GM12873 (cell line): Measurements from ENCODE around the gene SHMT2.

Experiments
- CTCF ChIP-seq: IDR thresholded peaks from 2 replicates; pipeline ENCODE4 v1.5.1; 2012; ENCODE audit warnings: low read depth, mild to moderate bottlenecking, moderate library complexity, low read length, control low read depth; ENCODE audit not compliant: insufficient read depth; ENCODE audit errors: missing control alignments

SHMT2 gene

GRCh38 chr12:57193706-57194245 lies 35.7 kb upstream of the SHMT2 start:
- TF ChIP-seq CTCF = no peak

DNA sequence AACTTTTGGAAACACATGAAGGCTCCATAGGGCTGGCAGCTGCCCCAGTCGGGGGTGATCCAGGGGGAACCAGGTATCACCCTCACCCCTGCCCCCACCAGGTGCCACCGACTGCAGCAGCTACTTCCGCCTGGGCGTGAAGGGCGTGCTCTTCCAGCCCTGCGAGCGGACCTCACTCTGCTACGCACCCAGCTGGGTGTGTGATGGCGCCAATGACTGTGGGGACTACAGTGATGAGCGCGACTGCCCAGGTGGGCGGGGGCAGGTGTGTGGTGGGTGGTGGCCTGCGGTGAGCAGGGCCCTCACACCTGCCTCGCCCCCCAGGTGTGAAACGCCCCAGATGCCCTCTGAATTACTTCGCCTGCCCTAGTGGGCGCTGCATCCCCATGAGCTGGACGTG lies 35.3 kb upstream of the SHMT2 start:
- TF ChIP-seq CTCF = no peak

DNA sequence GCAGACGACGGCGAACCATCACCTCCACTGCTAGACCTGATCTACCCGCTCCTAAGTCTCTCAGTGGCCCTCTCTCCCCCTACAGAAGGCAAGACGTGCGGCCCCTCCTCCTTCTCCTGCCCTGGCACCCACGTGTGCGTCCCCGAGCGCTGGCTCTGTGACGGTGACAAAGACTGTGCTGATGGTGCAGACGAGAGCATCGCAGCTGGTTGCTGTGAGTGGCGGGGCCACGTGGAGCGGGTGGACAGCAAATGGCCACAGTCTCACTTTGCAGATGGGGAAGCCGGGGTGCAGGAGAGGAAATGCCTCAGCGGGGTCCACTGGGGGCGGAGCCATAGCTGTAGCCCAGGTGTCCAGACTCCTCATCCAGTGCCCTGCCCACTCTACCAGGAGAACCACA lies 34.3 kb upstream of the SHMT2 start:
- no peak for TF ChIP-seq CTCF

- no peak for TF ChIP-seq CTCF
Observed at GRCh38 chr12:57195611-57196371, 33.7 kb upstream of the SHMT2 start.

- TF ChIP-seq CTCF = no peak
Observed at GRCh38 chr12:57196439-57196838, 33.1 kb upstream of the SHMT2 start.

DNA sequence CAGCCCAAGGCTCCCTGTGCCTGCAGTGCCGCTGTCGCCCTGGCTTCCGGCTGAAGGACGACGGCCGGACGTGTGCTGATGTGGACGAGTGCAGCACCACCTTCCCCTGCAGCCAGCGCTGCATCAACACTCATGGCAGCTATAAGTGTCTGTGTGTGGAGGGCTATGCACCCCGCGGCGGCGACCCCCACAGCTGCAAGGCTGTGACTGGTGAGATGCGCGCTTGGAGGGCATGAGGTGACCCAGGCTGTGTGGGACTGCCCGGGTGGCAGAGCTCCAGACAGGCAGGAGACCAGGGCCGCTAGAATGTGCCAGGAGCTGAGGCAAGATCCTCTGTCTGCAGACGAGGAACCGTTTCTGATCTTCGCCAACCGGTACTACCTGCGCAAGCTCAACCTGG lies 32.6 kb upstream of the SHMT2 start:
- no peak for TF ChIP-seq CTCF

DNA sequence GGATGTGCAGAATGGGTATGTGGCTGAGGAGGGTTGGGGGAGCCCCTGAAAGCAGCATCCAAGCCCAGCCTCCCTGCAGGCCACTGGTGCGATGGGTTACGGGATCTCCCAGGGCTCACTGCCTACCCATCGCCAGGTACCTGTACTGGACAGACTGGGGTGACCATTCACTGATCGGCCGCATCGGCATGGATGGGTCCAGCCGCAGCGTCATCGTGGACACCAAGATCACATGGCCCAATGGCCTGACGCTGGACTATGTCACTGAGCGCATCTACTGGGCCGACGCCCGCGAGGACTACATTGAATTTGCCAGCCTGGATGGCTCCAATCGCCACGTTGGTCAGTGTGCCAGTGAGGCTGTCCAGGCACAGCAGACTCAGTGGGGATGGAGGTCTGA lies 31.2 kb upstream of the SHMT2 start:
- TF ChIP-seq CTCF = no peak

DNA sequence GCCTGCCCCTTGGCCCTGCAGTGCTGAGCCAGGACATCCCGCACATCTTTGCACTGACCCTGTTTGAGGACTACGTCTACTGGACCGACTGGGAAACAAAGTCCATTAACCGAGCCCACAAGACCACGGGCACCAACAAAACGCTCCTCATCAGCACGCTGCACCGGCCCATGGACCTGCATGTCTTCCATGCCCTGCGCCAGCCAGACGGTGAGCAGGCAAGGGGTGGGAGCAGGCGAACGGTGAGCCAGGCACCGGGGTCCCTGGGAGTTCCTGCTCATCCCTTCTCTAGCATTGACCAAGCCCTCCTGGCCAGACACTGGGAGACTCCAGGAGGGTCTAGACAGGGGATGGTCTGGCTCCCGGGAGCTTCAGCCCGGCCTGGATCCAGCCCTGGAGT lies 30.3 kb upstream of the SHMT2 start:
- no peak for TF ChIP-seq CTCF
